Activated CD8-positive, alpha-beta memory T cell treated with anti-CD3 and anti-CD28 coated beads, Interleukin-2, amount 50 U/mL, for 1 hour (primary cell): ENCODE measurements around the gene KANK2.
"Not testable (repeated sequence)": the region's sequence is repeated elsewhere in the genome, so short reads cannot be mapped to it uniquely, and the experiment has no call there.

Source experiments
- DNase-seq: peaks from one replicate; pipeline ENCODE4 v3.0.0-alpha.2; 2020; ENCODE audit errors: extremely low read depth

The KANK2 gene

GRCh38 chr19:11196406-11197287 lies 698 bp downstream of the KANK2 start:
- no peak for DNase-seq

- no peak for DNase-seq
These were observed 1.7 kb downstream of the KANK2 start for GRCh38 chr19:11195681-11196080.

GRCh38 chr19:11194656-11195558 lies 2.4 kb downstream of the KANK2 start:
- DNase-seq, result no peak

GRCh38 chr19:11194173-11194572 lies 3.2 kb downstream of the KANK2 start:
- DNase-seq, result no peak

- no peak for DNase-seq
These were observed 4.1 kb downstream of the KANK2 start for GRCh38 chr19:11192957-11193939.

- no peak for DNase-seq
These were observed 5.4 kb downstream of the KANK2 start for GRCh38 chr19:11191934-11192333.

GRCh38 chr19:11191273-11191755 lies 6.0 kb downstream of the KANK2 start:
- DNase-seq, result no peak

GRCh38 chr19:11190501-11190900 lies 6.8 kb downstream of the KANK2 start:
- no peak for DNase-seq

GRCh38 chr19:11187441-11187840 lies 9.9 kb downstream of the KANK2 start:
- no peak for DNase-seq

GRCh38 chr19:11182994-11183393 lies 14.4 kb downstream of the KANK2 start:
- DNase-seq, result no peak

- DNase-seq, result no peak
These were observed 15.9 kb downstream of the KANK2 start for GRCh38 chr19:11181488-11181887.

GRCh38 chr19:11180975-11181374 lies 16.4 kb downstream of the KANK2 start:
- DNase-seq, result not testable (repeated sequence)

- DNase-seq, result no peak
These were observed 17.0 kb downstream of the KANK2 start for GRCh38 chr19:11180346-11180745.

- DNase-seq, result no peak
These were observed 17.5 kb downstream of the KANK2 start for GRCh38 chr19:11179716-11180297.

- not testable (repeated sequence) for DNase-seq
These were observed 18.2 kb downstream of the KANK2 start for GRCh38 chr19:11179145-11179465.

- no peak for DNase-seq
These were observed 19.8 kb downstream of the KANK2 start for GRCh38 chr19:11177592-11177991.

- no peak for DNase-seq
These were observed 20.7 kb downstream of the KANK2 start for GRCh38 chr19:11176466-11177193.

- no peak for DNase-seq
These were observed 21.4 kb downstream of the KANK2 start for GRCh38 chr19:11175920-11176319.

- no peak for DNase-seq
These were observed 23.0 kb downstream of the KANK2 start for GRCh38 chr19:11174336-11174735.

- DNase-seq, result no peak
These were observed 23.7 kb downstream of the KANK2 start for GRCh38 chr19:11173516-11174155.
